ENCODE measurements around the gene SPOPL.

SPOPL gene

GRCh38 chr2:138504546-138505235 is 3.1 kb downstream of the SPOPL start:
- DNase-seq (ENCODE audit: low read depth, low spot score), result no peak

GRCh38 chr2:138507267-138507666 is 5.7 kb downstream of the SPOPL start:
- no peak for TF ChIP-seq CTCF (IDR thresholded peaks at IDR 0.05; ENCODE audit: insufficient read depth, low read length, missing control alignments)
- DNase-seq (ENCODE audit: low read depth, low spot score), result no peak
- POLR2A ChIA-PET, result no interaction called here
- CTCF ChIA-PET, result no interaction called here
- H3K4me3 ChIP-seq (ENCODE audit: low read depth, low read length), result no peak overlapping the region

More at GRCh38 chr2:138504546-138505235, 3.1 kb downstream of the SPOPL start:
- ChIA-PET CTCF (no interaction called here), POLR2A (no interaction called here)
- H3K4me3 ChIP-seq (ENCODE audit: low read depth, low read length), result no peak overlapping the region
- no peak for TF ChIP-seq CTCF (IDR thresholded peaks at IDR 0.05; ENCODE audit: insufficient read depth, low read length, missing control alignments)

- POLR2A ChIA-PET, result no interaction called here
Observed at GRCh38 chr2:138510319-138510718, 8.7 kb downstream of the SPOPL start.

GRCh38 chr2:138512672-138513071 is 11.1 kb downstream of the SPOPL start:
- CTCF ChIA-PET, result no interaction called here
- POLR2A ChIA-PET, result no interaction called here
- TF ChIP-seq CTCF (IDR thresholded peaks at IDR 0.05; ENCODE audit: insufficient read depth, low read length, missing control alignments), result no peak
- no peak overlapping the region for H3K4me3 ChIP-seq (ENCODE audit: low read depth, low read length)
- DNase-seq (ENCODE audit: low read depth, low spot score), result no peak

More at GRCh38 chr2:138510319-138510718, 8.7 kb downstream of the SPOPL start:
- CTCF ChIA-PET, result no interaction called here
- no peak overlapping the region for H3K4me3 ChIP-seq (ENCODE audit: low read depth, low read length)
- TF ChIP-seq CTCF (IDR thresholded peaks at IDR 0.05; ENCODE audit: insufficient read depth, low read length, missing control alignments), result no peak
- DNase-seq (ENCODE audit: low read depth, low spot score), result no peak

GRCh38 chr2:138514173-138514572 is 12.6 kb downstream of the SPOPL start:
- POLR2A ChIA-PET, result no interaction called here
- no peak for DNase-seq (ENCODE audit: low read depth, low spot score)
- no peak overlapping the region for H3K4me3 ChIP-seq (ENCODE audit: low read depth, low read length)
- CTCF ChIA-PET, result no interaction called here
- no peak for TF ChIP-seq CTCF (IDR thresholded peaks at IDR 0.05; ENCODE audit: insufficient read depth, low read length, missing control alignments)

- no peak for TF ChIP-seq CTCF (IDR thresholded peaks at IDR 0.05; ENCODE audit: insufficient read depth, low read length, missing control alignments)
- POLR2A ChIA-PET, result interaction anchor here (1.5 kb wide), 1 partner anchor 14 kb away, joined by 4 read pairs; no protein-coding TSS in a partner anchor
- no peak for DNase-seq (ENCODE audit: low read depth, low spot score)
- H3K4me3 ChIP-seq (ENCODE audit: low read depth, low read length), result no peak overlapping the region
- CTCF ChIA-PET, result no interaction called here
Observed at GRCh38 chr2:138515092-138515491, 13.5 kb downstream of the SPOPL start.
